Right renal cortex interstitium (tissue), 3 donors: Measurements from ENCODE around the gene HIVEP3. TPM values are rescaled to one million over a fixed set of nuclear protein-coding genes. Genes with fewer than 3 reads are reported as not detected.
"Not testable (repeated sequence)": the region's sequence is repeated elsewhere in the genome, so short reads cannot be mapped to it uniquely, and the experiment has no call there.

Source experiments
- DNase-seq, 3 donors: peaks; one replicate each; pipeline ENCODE4 v3.0.0-alpha.2; 2013; ENCODE audit warnings: low read depth in 3 of 3, low spot score in 2 of 3
- polyA plus RNA-seq, 3 donors: library from polyadenylated mRNA; unstranded; fragments of 120-200 nt; gene quantifications; one replicate each; pipeline ENCODE4 v1.2.1, GENCODE V29; 2013; ENCODE audit not compliant: insufficient read length in 3 of 3

Gene HIVEP3
- polyA plus RNA-seq, 3 donors: 3.6 to 4.9 (median 4.0) TPM

GRCh38 chr1:41580021-41580420, 338.7 kb downstream of the HIVEP3 start:
- no peak for DNase-seq

- no peak for DNase-seq
Measured at GRCh38 chr1:41578712-41579335, 339.9 kb downstream of the HIVEP3 start.

GRCh38 chr1:41576620-41577019, 342.1 kb downstream of the HIVEP3 start:
- no peak for DNase-seq

- no peak for DNase-seq
Measured at GRCh38 chr1:41576206-41576605, 342.5 kb downstream of the HIVEP3 start.

DNA sequence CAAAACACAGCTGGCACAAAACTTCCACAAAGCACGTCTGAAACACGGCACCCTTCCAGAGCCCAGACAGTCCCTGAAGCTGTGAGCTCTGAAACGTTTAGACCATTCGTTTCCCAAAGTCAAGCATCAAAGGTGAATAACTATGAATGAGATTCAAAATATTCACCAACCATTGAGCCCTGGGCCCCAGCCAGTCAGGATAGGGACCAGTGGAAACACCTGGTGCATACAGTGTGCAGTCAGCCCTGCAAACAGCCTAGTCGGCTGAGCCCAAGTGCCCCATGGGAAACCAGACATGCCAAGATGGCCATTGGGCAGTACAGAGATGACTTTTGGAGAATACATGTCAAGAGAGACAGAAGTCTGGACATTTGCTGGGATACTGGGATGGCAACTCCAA, 343.9 kb downstream of the HIVEP3 start:
- no peak for DNase-seq

- peak; percentile 31 to 78 (median 70) for DNase-seq
Measured at GRCh38 chr1:41573785-41574713, 344.7 kb downstream of the HIVEP3 start.

DNA sequence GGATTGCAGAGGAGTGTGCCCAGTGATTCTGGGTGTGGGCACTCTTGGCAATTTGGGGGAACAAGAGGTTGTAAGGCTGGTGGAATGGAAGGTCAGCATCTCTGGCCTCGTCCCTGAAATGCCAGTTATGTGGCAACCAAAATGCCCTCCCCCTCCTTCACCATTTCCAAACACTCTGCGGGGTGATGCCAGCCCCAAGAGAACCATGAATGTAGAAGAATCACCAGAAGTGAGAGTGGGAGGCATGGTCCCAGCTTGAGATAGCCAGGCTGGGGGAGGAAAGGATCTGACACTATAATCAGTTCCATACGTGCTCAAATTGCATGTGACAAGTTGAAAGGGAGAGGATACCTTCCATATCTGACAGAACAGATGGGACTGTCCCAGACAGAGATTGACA, 345.5 kb downstream of the HIVEP3 start:
- no peak for DNase-seq

DNA sequence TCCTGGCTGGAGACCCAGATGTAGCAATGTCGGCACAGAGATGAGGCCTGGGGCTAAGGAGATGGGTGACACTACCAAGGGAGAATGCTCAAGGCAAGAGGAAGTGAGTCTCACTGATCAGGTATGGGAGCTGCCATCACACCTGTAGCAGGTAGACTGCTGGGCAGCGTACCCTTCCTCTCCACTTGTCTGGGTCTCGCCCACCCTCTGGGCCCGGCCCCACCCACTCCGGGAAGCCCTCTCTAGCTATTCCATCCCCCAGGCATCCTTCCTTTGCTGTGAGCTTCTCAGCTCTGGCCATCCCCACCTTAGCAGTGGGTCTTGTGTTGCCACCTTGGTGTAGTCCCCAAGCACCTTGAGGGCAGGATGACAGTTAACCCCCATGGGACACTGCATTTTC, 346.5 kb downstream of the HIVEP3 start:
- no peak for DNase-seq

DNA sequence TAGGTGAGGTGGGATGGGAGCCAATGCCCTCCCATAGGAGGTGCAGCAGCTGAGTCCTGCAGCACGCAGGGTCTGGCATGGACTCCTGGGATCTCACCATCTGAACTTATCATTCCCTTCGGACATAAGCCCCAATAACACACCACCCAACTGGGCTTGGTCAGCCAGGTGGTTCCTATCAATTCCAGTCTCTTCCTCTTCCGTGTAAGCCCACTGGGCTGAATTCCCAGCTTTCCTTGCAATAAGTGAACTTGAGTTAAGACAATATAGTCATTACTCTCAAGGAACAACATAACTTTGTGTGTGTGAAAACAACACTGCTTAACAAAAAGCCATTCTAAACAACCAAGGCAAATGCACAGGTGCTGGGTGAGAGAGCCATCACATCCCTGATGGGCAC, 347.7 kb downstream of the HIVEP3 start:
- no peak for DNase-seq

DNA sequence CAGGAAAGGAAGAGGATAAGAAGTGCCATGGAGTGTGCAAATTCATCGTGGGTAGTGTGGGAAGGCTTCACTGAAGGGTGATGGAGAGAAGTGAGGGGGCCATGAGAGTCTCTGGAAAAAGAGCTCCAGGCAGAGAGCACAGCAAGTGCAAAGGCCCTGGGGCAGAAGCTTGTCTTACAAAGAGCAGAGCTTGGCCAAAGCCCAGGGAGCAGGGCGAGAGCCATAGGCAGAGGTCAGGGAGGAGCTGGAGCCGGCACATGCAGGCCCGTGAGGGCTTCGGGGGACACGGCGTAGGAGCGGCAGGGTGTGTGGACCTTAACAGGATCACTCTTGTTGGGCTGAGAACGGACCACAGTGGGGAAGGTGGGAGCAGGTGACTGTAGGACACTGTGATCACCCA, 350.5 kb downstream of the HIVEP3 start:
- DNase-seq: no peak

DNA sequence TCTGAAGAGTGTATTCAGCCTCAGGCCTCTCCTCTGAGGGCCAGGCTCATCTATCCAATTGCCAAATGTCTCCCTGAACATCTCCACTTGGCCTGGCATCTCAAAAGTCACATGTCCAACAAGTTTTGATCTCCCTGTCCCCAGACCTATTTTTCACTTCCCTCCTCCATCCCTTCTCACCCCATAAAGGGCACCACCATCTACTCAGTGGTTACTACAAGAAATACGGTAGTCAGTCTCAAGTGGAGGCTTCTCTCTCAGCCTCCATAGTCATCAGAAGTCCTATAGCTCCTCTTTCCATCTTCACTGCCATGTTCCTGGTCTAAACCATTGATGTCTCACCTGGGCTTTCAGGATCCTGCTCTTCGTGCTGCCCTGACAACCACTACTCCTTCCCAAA, 351.8 kb downstream of the HIVEP3 start:
- no peak for DNase-seq

DNA sequence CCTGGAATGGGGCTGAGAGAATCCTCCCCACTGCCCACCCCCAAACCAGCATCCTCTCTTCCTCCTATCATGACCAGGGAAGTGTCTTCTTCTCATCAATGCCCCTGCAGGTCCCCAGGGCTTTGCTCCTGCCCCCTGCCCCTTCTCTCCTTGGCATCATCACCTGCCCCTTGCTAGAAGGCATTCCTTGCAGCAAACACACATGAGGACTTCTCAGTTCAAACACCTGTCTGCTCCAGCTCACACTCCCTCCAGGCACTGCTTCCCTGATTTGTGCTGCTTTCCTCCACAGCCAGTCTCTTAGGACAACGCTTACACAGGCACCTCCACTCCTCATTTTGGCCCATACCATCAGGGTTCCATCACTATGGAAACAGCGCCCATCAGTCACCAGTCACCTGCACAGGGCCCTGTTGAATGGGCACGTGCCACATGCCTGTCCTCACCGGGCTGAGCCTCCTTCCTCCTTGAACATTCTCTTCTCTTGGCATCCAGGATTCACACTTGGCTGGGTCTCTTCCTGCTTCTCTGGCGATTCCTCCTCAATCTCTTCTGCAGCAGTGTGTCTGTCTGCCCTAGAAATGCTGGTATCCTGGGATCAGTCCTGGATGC, 352.3 kb downstream of the HIVEP3 start:
- no peak for DNase-seq

- DNase-seq: no peak
Measured at GRCh38 chr1:41564741-41565475, 353.8 kb downstream of the HIVEP3 start.

DNA sequence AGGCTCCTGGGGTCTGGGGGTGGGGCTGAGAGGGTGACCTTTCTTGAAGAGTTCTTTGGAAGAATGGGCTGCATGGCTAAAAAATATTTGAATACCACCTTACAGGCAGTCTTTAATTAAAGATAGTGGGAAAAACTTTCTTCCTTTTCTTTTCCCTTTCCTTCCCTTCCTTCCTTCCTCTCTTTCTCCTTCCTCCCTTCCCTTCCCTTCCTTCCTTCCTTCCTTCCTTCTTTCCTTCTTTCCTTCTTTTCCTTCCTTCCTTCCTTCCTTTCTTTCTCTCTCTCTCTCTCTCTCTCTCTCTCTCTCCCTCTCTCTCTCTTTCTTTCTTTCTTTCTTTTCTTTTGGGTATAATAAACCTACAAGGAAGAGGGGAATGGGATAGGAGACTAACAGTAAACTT, 356.4 kb downstream of the HIVEP3 start:
- DNase-seq: no peak

DNA sequence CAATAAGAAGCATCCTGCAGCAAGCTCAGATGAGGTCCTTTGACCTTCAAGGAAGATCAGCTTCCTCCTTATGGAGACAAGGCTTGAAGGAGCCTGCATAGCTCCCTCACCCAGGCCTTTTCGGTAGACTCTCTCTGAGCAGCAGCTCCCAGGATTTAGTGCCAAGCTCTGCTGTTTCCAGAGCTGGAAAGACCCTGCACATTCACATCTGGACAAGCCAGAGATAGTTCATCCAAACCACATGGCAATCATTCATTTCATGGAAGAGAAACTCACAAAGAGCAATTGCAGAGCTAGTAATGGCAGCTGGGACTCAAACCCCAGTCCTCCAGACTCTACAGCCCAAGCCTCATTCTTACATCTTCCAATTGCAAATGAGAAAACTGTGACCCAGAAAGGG, 357.8 kb downstream of the HIVEP3 start:
- no peak for DNase-seq

DNA sequence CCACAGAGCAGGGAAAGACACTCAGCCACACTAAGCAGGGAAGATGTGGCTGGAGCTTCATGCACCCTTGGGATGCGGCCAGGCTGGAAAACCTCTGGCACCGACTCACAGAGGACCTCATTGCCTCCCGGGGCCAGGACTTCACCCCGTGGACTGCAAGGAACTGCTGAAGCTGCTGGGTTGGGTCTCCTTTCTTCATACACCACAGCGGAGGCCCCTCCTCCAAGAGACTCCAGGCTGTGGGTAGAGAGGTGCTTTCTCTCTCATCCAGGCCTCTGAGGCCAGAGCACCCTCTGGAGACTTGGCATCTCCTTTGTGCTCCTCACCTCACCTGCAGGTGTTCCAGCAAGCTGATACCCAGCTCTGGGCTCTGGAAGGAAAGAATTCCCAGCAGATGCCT, 358.2 kb downstream of the HIVEP3 start:
- DNase-seq: no peak

- no peak for DNase-seq
Measured at GRCh38 chr1:41559331-41559730, 359.4 kb downstream of the HIVEP3 start.

DNA sequence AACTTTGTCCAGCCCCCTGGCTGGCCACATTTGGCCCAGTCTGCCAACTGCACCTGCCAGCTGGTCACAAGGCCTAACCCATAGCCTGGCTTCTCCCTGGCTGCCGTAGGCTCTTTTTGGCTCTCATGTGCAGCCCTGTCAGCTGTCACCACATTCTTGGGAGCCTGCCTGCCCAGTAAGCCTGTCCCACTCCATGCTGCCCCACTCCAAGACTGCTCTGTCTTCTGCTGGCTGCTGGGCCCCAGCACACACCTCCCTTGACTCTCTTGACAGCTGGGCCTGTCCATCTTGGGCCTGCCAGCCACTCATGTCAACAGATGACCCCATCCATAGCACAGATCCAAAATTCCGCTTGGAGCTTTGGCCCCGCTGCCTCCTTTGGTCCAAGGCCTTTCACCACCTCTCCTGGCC, 360.0 kb downstream of the HIVEP3 start:
- no peak for DNase-seq

DNA sequence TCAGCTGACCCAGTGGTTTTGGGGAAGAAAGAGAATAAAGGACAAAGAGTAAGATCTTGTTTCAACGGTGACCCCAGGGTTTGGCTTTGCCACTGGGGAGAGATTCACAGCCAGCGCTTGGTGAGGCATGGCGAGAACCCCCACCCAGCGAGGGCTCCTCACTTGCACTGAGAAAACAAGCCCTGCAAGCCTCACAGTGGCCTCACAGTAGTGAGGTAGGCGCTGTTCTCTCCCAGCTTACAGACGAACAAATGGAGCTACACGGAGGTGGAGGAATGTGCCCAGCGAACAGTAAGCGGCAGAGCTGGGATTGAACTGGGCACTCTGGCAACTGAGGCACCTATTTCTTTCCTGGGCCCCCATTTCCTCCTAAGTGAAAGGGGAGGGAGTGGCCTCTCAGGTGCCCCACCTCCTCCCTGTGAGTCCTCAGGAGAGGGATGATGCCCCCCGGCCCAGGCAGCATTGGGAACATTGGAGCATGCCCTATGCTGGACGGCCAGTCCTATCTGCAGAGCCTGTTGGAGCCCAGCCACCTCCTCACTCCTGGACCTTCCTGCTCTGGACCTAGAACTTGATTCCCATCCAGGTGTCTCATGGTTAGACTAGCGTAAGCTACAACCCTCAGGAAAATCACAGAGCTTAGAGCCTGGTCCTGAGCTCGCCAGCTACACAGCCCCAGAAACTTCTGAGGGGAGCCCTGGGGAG, 360.8 kb downstream of the HIVEP3 start:
- no peak for DNase-seq

GRCh38 chr1:41554746-41555145, 364.0 kb downstream of the HIVEP3 start:
- not testable (repeated sequence) for DNase-seq
